ENCODE measurements around the gene CLCF1. TPM values are rescaled to one million over a fixed set of nuclear protein-coding genes. Genes with fewer than 3 reads are reported as not detected.

The CLCF1 gene
- total RNA-seq, 1 donor from 2014 or later, result 2.0 TPM

GRCh38 chr11:67356387-67356863, 17.0 kb downstream of the CLCF1 start:
- DNase-seq, result no peak

- DNase-seq, result no peak
These were observed 17.5 kb downstream of the CLCF1 start for GRCh38 chr11:67355794-67356386.

DNA sequence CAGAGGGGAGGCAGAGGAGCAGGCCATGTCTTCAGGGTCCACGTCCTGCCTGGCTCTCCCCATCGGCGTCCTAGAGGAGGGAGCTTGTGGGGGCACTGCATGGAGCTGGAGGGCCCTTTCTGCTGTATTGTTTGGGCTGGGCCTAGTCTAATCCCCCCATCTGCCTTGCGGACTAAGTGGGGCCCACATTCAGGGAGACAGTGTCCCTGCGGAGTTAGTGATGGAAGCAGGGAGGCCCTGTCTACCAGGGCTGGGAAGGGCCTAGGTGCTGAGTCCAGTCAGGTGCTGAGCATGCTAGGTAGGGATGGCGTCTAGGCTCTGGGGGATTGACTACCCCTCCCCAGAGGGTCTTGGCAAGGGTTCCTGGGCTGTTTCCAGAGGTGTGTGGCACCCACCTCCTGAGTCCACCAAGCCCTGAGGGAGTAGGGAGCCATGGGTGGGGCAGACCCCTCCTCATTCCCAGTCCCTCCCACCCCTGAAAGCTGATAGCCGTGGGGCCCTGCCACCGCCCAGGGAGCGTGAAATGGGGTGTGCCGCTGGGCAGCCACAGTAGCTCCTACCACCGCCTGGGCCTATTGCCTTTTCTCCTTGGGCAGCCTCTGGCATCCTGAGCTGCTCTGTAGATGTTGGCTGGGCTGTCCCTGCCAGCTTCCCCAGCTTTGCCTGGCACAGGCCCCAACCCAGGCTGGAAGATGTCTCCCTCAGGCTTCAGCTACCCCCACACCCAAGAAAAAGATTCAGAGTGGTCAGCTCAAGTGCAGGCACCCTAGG, 18.2 kb downstream of the CLCF1 start:
- DNase-seq, result no peak

DNA sequence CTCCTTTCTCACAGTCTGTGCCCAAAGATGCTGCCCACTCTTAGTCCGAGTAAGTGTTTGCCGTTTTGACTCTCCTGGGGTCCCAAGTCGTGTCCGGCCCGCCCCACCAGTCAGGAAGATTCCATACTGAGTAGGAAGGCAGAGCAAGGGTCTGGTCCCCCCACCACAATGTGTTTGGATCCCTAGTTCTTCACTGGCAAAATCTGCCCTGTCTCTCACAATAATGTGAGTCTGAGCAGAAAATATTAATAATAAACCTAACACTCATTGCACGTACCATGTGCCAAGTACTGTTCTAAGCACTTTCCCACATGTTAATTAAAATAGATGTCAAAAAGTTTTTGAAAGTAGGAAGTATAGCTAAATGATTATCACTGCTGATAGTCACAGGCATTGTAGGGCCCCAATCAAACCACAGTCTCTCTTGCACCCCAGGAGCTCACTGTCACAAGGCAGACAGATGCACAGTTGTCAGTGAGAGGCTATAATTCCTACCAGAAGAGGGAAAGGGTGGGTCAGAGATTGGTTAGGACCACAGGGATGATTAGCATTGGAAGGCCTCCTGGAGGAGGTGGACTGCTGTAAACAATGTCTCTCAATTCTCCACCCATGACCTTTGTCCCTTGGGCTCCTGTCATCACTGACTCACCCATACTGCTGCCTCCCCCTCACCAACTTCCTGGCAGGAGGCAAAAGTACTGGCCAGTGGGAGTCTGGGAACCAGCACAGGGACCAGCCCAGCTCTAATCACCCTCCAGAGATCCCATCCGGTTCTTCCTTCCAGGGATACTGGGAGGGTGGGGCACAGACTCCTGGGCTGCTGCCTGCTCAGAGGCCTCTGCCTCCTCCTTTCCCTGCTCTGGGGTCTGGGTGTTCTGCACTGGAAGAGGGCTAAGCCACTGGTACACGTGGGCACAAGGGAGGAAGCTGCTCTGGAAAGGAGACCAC, 19.0 kb downstream of the CLCF1 start:
- DNase-seq, result peak; percentile 92

DNA sequence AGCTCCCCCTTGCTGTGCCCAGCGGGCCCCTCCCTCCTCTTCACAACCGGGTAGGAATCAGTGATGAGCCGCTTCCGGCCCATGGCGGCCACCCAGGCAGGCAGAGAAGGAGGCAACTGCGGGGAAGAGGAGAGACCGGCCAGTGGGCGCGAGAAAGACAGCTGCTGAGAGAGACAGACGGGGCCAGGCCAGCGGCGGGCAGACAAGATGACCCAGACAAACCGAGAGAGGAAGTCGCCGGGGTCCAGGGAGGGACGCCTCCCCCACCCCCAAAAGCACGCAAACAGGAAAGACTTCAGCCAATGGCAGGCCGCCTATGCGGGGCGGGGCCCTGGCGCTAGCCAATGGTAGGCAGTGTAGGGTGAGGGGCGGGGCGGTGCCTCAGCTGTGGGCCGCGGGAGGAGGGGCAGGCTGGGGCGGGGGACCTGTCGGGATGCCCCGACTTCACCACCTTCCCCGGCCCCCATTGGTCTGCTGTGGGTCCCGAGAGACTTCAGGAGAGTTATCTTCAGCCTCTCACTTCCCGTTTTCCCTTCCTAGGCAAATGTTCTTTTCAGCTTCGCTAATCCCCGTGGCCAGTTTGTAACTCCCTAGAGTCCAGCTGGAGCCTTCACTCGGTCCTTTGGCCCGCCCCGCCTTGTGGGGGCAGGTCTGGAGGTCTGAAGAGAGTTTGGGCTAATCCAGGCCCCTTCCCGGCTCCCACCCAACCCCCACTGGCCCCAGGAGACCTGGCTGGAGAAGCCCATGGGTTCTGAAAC, 19.9 kb downstream of the CLCF1 start, which contains the start of gene POLD4:
TSS of gene POLD4 (minus strand) at position 230 of the 758 bp plus-strand sequence. CDS start at position 83, 147 bp downstream.
- peak; percentile 95 for DNase-seq

GRCh38 chr11:67352546-67353316, 20.7 kb downstream of the CLCF1 start:
- no peak for DNase-seq

- DNase-seq, result peak; percentile 90
These were observed 22.0 kb downstream of the CLCF1 start for GRCh38 chr11:67351275-67352005.

DNA sequence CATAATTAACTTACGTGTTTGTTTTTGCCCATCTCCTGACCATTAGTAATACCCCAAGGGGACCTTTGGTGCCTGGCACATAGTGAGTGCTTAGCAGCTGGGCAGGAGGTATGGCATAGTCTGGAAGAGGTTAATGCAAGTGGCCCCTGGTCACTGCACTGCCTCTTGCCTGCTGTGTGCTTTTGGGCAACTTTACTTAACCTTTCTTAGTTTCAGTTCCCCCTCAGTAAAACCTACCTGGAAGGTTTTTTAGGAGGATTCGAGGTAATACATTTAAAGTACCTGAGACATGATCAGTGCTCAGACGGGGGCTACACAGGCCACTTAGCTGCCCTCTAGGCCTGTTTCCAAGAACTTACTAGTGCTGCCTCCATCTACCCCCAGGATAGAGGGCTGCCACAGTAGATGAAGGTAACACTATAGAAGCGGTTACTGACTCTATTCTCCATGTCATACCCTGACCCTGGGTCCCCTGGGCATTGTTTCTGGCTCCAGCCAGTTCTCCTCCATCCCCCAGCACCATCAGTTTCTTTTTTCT, 23.4 kb downstream of the CLCF1 start:
- DNase-seq, result no peak

DNA sequence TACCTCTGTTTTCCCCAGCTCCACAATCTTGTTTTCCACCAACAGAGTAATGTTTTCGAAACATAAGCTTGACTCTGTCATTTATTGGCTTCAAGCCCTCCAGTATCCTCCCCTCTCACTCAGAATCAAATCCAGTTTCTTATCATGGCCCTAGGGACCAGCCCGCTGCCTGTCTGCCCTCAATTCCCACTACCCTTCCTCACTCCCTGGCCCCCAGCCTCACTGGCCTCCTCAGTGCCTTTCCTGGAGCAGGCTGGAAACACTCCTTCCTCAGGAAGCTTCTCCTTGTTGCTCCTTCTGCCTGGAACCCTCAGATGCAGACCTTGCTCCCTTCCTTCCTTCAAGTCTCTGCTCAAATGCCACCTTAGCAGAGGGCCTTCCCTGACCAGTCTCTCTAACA, 23.9 kb downstream of the CLCF1 start:
- DNase-seq, result no peak

GRCh38 chr11:67349036-67349435, 24.4 kb downstream of the CLCF1 start:
- no peak for DNase-seq

DNA sequence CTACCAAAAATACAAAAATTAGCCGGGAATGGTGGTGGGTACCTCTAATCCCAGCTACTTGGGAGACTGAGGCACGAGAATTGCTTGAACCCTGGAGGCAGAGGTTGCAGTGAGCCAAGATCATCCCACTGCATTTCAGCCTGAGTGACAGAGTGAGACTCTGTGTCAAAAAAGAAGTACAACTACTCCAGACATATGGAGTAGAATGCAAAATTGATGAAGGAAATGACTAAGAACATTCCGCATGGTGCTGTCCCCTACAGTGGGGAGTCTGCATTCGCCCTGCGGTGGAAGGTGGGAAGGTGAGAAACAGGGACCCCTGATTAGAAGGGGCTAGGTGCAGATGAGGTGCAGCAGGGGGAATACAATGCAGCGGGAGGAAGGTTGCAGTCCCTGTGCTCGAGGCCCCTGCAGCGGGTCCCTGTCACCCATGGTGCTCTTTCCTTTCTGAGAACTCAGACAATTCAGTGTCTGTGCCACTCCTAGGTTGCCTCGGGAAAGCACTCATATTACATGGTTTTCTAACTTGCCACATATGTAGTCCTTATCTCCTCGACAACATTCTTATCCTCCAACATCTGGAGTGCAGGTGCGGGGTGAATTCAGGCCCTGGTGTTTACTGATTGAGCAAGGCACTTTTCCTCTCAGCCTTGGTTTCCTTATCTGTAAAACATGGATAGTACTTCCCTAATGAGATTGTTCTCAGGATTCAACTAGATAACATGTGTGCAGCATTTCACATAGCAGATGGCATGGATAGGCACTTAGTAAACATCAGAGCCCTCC, 25.2 kb downstream of the CLCF1 start:
- DNase-seq, result no peak

DNA sequence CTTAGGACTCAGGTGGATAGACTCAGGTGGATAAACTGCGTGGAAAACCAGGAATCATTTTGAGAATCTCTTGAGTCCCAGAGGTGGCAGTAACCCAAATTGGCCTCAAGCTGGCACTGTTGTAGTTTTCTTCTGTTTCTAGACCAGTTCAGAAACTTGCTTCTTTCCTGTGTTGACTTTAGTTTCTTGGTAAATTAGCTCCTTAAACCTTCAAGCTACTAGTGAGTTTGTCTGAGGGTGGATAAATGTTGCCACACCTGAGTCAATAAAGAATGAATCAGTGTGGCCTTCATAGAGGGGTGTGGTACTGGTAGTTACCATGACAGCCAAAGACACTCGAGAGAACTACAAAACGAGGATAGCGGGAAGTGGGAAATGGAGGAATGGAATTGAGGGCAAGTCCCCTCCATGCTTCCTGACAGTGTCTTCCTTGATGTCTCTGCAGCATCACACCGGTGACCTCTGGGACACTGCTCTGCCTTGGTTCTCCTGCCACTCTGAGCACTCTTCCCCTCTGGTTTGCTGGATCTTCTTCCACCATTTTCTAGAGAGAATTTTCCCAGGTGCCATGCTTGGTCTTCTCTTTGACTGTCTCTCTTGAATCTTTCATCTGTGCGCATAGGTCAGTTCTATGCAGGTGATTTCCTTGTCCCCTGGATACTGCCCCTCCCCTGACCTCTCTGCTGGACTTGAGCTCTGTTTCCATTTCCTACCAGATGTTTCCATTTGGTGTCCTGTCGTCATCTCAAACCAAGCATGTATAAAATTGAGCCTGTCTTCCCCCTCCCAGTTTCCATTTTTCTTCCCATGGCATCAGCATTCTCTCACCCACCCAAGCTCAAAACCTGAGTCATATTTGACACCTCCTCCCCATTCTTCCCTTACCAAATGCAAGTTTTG, 27.2 kb downstream of the CLCF1 start:
- peak; percentile 69 for DNase-seq

DNA sequence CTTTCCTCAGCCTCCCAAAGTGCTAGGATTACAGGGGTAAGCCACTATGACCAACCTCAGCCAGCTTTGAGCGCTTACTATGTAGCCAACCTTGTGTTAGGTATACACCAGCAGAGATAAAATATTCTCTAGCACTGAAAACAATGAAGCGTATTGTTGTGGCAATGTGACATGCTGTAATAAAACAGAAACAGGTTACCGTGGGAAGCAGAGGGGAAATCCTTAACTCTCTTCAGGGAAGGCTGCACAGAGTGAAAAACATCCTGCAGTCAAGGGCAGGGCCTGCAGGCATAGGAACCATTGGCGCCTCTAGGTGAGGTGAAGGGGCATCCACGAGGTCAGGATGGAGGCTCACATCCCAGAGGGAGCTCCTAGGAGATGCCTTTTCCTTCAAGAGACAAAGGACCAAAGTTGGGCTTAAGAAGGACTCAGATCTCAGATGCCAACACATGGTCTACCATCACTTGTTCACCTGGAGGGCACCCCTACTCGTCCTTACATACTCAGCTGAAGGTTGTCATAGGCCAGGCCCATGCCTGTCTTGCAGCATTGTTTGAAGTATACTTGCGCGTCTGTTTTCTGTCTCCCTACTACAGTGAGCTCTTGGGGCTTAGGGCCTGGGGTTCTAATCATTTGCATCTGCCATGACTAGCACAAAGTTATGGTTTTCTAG, 28.0 kb downstream of the CLCF1 start:
- DNase-seq, result no peak

DNA sequence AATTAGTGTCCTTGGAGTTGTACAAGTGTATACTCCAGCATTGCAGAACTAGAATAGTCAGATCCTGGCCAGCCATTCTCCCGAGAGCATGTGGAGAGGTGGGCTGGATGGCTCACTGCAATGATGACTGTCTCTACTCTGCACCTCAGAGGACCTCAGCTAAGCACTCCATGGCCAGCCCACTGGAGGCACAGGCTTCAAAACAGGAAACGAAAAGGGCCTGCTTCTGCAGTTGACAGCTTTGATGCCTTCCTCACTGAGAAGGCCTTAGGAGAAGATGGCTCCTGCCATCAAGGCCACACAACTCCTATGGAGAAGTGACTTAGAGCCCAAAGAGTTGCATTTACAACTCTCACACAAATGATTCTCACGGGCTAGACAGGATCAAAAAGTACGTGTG, 29.1 kb downstream of the CLCF1 start:
- no peak for DNase-seq

GRCh38 chr11:67337257-67337656, 36.1 kb downstream of the CLCF1 start:
- no peak for DNase-seq

DNA sequence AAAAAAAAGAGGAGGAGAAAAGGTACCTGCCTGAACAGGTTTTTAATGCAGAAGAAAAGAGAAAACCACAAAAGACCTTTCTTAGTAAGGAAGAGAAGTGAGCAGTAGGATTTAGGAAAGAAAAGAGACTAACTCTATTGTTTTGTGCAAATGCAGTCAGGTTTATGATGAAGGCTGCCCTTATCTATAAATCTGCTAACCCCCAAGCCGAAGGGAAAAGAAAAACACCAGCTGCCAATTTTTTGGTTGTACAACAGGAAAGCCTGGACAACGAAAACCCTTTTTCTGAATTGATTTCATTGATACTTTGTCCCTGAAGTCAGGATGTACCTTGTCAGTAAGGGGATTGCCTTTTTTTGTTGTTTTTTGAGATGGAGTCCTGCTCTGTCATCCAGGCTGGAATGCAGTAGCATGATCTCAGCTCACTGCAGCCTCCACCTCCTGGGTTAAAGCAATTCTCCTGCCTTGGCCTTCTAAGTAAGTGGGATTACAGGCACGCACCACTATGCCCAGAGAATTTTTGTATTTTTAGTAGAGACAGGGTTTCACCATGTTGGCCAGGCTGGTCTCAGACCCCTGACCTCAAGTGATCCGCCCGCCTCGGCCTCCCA, 41.2 kb downstream of the CLCF1 start:
- DNase-seq, result no peak

GRCh38 chr11:67323526-67323925, 49.9 kb downstream of the CLCF1 start:
- no peak for DNase-seq
